ELR (cell line): ENCODE data around the gene RFX8.
A peak's percentile ranks its signal among the peaks of the same experiment; 100 is the strongest.
"Not testable (repeated sequence)": the region's sequence is repeated elsewhere in the genome, so short reads cannot be mapped to it uniquely, and the experiment has no call there.

Source experiments
- DNase-seq: peaks from one replicate; pipeline ENCODE4 v3.0.0-alpha.2; 2015; ENCODE audit warnings: low read depth

The RFX8 gene

GRCh38 chr2:101379091-101379490 is 95.8 kb downstream of the RFX8 start:
- no peak for DNase-seq

- no peak for DNase-seq
These were observed 99.3 kb downstream of the RFX8 start for GRCh38 chr2:101375653-101376052.

GRCh38 chr2:101374821-101375561 is 99.9 kb downstream of the RFX8 start:
- DNase-seq: no peak

- no peak for DNase-seq
These were observed 102.1 kb downstream of the RFX8 start for GRCh38 chr2:101372792-101373191.

GRCh38 chr2:101371636-101372035 is 103.3 kb downstream of the RFX8 start:
- DNase-seq: peak; percentile 23

- no peak for DNase-seq
These were observed 105.8 kb downstream of the RFX8 start for GRCh38 chr2:101369100-101369499.

GRCh38 chr2:101368376-101368775 is 106.5 kb downstream of the RFX8 start:
- no peak for DNase-seq

- DNase-seq: no peak
These were observed 107.4 kb downstream of the RFX8 start for GRCh38 chr2:101367508-101367907.

- DNase-seq: no peak
These were observed 110.0 kb downstream of the RFX8 start for GRCh38 chr2:101364878-101365277.

GRCh38 chr2:101362777-101363176 is 112.1 kb downstream of the RFX8 start:
- no peak for DNase-seq

GRCh38 chr2:101362316-101362715 is 112.6 kb downstream of the RFX8 start:
- DNase-seq: no peak

- no peak for DNase-seq
These were observed 113.4 kb downstream of the RFX8 start for GRCh38 chr2:101361522-101361921.

GRCh38 chr2:101361121-101361520 is 113.8 kb downstream of the RFX8 start:
- DNase-seq: no peak

GRCh38 chr2:101360232-101360631 is 114.7 kb downstream of the RFX8 start:
- peak; percentile 59 for DNase-seq

- no peak for DNase-seq
These were observed 115.4 kb downstream of the RFX8 start for GRCh38 chr2:101359410-101359954.

- peak; percentile 24 for DNase-seq
These were observed 117.5 kb downstream of the RFX8 start for GRCh38 chr2:101357376-101357775.

GRCh38 chr2:101356521-101356920 is 118.4 kb downstream of the RFX8 start:
- peak; percentile 34 for DNase-seq

- no peak for DNase-seq
These were observed 118.9 kb downstream of the RFX8 start for GRCh38 chr2:101356055-101356454.

- DNase-seq: peak; percentile 33
These were observed 119.4 kb downstream of the RFX8 start for GRCh38 chr2:101355401-101356054.

GRCh38 chr2:101354420-101355311 is 120.2 kb downstream of the RFX8 start:
- no peak for DNase-seq

- DNase-seq: not testable (repeated sequence)
These were observed 122.3 kb downstream of the RFX8 start for GRCh38 chr2:101352631-101353030.

GRCh38 chr2:101351207-101351606 is 123.7 kb downstream of the RFX8 start:
- no peak for DNase-seq
